ENCODE data around the gene GMCL2.

The GMCL2 gene

DNA sequence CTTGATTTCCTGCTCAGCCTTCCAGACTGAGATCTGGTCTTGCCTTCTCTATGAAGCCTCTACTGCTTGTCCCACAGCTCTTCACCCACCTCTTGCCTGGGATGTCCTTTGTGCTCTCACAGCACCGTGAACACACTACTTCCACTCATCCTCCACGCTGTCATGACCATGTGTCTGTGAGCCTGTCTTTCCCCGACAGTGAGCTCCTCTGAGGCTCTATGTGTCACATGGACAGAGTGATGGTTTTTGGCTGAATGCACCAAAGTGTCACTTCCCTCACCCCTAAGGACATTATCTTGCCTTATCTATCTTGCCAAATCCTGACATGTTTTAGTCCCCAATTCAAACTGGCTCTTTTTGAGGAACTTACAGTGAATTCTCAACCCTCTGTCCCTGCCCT is 34.1 kb upstream of the GMCL2 start:
- FAIRE-seq: no peak

DNA sequence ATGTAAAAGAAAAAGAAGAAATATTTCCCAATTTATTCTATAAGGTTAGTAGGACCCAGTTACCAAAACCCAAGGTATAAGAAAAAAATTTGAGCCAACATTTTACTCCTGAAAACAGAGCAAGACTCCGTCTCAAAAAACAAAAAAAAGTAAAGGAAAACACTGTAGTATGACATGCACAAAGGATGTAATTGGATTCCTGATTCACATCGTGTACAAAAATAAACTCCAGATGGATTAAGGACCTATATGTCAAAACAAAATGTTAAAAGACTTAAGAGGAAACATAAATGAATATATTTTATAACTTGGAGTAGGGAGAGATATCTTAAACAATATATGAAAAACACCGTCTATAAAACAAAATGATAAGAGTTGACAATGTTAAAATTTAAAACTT is 31.7 kb upstream of the GMCL2 start:
- no peak for FAIRE-seq

DNA sequence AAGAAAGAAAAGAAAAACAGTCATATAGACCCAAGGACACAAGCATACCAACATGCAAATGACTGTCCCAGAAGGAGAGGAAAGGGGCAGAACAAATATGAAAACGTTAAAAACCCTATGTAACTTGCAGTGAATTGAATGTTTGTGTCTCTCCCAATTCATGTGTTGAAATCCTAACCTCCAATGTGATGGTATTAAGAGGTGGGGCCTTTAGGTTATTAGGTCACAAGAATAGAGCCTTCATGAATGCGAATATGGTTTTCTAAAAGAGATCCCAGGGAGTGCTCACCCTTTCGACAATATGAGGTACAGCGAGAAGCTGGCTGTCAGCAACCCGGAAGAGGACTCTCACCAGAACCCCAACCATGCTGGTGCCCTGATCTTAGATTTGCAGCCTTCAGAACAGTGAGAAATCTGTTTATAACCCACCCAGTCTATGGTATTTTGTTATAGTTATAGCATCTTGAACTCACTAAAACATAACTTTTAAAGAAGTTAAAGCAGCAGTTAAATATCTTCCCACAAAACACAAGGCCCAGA is 31.1 kb upstream of the GMCL2 start:
- FAIRE-seq: no peak

DNA sequence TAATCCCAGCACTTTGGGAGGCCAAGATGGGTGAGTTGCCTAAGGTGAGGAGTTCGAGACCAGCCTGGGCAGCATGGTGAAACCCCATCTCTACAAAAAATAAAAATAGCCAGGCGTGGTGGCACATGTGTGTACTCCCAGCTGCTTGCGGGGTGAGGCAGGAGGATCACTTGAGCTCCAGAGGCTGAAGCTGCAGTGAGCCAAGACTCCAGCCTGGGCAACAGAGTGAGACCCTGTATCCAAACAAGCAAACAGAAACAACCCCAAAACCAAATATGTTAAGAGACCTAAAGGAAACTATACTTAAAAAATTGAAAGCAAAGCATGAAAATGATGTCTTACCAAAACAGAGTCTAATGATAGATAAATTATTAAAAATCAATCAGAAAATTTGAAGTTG is 29.6 kb upstream of the GMCL2 start:
- no peak for FAIRE-seq

DNA sequence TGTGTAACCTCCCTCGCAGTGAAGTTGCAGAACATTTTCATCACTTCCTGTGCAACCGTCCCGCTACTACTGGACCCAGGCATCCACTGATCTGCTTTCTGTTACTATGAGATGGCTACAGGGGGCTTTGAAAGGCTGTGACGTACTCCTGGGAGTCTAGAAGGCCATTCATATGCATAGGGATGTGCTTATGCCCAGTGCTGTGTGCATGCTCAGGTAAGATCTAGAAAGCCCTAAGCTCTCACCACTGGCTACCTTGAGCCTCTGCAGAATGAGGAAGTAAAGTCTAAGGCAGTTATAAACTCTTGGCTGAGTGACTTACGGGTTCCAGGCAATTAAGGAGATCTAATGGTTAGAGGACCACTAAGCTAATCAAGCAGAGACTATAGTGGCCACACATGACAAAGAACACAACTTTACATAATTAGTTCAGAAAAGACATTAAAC is 28.9 kb upstream of the GMCL2 start:
- no peak for FAIRE-seq

DNA sequence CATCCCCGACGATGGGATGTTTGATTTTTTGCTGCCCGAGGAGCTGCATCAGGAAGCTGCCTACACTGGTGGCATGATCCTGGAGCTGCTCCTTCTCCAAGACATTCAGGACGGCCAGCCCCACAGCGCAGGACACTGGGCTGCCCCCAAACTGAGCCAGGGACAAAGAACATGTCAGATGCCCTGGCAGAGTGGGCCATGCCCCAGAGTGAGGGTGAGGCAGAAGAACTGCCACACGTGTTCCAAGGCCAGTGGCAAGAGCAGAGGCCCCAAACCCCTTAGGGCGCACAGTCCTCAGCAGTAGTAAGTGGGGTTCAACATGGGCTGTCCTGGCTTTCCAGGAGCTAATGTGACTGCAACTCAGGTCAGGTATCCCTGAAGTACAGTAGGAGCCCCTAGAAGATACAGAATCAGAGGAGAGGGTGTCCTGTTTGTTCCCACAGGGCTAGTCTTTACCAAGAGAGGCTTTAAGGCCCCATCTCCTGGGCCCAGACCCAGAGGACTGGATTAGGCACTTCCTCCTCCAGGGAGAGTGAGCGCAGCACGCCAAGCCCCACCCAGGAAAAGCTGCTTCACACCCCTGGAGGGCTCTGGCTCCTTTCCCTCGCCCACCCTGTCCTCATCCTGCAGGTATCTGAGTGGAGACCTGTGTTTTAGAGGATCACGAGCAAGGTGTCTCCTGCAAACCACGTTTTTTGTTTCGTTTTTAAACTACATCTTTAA is 28.3 kb upstream of the GMCL2 start:
- no peak for FAIRE-seq

DNA sequence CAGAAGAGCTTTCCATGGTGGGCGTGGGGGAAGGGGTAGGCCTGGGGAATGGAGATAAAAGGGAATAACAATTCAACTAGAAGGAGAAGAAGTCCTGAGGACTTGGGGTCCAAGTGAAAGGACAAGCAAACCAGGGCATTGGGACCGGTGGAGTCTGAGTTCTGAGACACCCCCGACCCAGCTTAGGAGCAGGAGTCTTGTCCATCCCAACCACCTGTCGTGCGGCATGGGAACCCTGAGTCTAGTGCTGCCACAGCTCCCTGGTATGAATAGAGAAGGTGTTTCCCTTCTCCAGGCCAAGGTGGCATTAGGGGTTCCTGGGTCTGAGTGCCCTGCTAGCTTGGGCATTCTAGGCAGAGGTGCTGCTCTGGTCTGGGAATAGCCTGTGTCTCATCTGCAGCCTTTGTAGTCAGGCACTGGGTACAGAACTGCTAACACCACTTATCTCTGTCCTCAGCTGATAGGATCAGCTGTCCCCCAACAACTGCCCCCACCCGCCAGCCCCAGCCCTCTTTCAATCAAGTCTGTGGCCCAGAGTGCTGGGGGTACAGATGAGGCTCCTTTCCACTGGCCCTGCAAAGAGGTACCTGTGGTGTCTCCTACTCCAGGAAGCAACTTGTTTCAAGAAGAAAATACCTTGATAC is 27.1 kb upstream of the GMCL2 start:
- no peak for FAIRE-seq

DNA sequence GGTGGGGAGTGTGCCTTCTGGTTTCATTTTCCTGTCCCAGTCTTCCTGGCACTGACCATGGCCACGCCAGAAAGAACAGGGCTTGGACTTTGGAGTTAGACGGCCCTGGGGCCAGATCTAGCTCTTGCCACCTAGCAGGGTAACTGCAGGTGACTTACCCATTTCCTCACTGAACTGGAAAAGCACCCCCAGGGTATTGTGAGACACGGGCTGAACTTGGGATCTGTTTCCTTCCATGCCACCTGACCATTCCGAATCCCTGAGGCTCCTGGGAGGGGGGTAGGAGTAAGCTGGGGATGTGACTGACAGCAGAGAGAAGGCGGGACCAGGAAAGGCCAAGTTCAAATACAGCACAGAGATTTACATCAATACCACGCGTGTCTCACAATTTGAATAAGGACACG is 26.6 kb upstream of the GMCL2 start:
- FAIRE-seq: no peak

DNA sequence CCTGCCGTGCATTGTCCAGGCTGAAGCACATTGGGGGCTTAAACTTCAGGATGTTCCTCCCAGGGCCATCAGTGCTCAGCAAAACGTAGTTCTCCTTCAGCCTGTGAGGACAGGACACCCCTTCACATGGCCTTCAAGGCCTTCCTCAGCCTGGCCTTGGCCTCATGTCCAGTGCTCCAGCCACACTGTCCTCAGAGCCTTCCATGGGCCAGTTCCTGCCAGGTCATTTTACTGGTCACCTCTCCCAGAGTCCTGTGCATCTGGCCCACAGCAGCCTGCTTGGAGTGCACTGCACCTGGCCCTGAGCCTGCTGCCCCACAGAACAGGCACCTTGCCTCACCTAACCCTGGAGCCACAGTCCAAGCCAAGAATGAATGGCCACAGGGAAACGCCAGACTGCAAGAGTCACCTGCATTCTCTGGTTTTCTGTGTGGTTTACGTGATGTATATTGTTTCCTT is 25.9 kb upstream of the GMCL2 start:
- FAIRE-seq: no peak

DNA sequence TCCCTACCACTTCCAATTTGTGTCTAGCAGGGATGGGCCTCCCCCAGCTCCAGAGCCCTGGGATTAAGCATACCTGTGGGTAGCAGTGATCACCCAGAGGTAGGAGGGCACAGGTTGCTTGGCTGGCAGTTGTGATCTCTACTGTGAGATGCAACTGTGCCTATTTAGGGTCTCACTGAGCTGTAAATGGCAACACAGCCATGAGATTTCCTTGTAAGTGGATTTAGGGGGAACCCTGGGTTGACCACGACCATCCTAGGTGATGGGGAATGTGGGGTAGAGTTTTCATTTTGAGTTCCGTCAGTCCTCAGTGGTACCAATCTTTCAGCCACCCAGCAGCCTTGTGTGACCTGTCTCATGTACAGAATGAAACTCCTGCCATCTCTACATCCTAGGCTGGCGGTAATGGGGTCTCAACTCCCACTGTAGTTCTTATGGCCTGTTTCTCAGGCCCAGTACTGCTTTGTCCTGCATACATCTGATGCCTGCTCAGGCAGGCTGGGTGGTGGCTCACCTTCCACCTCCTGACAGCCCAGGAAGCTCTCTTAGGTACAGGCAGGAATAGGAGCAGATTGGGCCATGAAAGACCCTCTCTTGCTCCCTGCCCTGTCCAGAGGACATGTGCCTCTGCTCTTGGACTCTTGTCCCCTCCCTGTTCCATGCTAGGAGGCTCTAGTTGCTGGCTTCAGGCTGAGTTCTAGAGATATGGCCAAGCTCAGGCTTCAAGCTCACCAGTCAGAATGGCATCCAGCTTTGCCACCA is 25.3 kb upstream of the GMCL2 start:
- FAIRE-seq: no peak

DNA sequence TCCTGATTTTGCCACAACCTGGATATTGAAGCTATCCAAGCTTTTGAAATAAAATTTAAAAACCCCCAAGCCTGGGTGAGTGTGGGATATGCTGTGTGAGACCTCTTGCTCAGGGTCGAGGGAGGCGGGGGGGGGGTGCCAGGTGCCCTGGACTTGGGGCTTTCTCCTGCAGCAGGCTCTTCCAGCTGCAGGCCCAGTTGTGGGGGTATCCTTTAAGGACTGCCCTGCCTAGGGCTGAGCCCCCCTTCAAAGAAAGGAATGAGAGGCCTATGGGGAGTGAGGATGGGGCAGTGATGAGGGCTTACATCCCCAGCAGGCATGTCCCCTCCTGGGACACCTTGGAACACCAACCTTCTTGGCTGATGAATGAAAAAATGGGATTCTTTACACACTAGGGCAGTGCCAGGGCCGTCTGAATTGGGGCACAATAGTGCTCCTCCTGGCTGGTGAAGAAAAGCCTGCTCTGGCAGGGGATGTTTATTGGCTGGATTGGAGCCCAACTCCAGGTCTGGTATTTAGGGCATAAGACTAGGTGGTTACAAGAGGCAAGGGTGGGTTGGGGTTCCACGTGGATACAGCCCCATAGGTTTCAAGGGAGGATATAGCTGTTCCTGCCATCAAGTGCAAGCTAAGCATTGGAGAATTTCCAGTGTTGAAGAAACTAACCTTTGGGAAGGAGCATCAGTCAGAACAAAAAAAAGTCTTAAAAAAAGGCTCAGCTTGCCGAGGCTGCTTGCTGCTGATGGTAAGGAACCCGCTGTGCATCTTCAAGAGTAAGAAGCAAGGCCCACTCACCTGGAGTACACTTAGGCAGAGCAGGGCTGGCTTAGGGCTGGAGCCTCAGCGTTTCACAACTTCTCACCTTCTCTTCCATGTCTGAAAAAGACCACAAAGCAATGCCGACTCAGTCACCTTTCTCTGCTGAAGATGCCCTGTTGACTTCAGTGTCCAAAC is 24.2 kb upstream of the GMCL2 start:
- FAIRE-seq: no peak

DNA sequence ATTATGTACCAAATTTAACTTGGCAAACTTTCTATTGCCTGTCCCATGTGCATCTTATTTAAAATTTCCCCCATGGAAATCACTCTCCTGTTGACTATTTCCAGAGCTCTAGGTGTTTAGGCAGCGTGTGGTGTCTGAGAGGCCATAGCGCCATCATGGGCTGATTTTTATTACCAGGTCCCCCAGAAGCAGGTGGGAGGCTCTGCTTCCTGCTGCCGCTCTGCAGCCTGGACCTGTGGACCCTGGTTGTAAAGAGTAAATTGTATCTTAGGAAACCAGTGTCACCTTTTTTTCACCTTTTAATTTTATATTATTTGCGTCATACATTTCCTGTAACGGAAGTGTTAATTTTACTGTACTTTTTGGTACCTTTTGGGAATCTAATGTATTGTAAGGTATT is 23.5 kb upstream of the GMCL2 start:
- no peak for FAIRE-seq

DNA sequence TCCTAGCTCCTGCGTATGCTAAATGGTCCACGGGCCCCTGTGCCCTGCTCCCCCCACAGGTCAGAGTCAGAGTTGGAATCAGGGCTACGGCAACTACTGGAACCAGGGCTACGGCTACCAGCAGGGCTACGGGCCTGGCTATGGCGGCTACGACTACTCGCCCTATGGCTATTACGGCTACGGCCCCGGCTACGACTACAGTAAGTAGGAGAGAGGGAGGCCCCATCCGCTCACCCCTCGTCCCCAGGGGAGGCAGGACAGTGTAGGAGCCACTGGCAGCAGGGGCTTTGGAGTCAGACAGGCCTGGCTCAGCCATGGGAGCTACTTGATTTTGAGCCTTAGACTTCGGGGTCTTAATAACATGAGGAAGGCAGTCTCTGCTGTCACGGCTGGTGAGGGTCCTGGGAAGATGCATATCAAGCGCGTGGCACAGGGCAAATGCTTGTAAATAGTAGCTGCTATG is 22.9 kb upstream of the GMCL2 start:
- no peak for FAIRE-seq

DNA sequence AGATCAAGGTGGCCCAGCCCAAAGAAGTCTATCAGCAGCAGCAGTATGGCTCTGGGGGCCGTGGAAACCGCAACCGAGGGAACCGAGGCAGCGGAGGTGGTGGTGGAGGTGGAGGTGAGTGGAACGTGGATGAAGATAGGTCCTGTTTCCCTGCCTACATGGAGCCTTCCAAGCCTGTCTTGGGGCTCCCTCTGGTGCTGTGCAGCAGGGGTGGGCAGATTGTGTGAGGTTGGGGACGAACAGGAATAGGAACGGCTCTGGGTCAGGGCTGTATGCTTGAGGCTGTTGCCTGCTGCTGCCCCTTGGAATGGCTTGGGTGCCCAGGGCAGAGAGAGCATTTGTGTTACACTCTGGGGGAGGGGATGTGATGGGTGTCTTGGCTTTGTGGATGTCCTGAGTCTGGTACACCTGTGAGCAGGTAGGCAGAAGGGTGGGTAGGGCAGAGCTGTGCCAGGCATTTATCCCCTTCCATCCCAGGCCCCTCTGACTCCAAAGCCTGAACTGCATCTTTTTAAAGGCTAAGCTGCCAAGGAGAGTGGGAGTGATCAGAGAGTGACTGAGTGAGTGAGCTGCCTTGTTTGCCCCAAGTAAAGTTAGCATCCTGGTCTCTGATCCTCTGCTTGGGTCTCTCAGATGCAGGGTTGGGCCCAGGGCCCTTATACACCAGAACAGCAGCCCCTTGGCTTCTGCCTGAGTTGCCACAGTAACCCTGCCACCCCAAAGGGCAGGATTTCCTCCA is 22.3 kb upstream of the GMCL2 start:
- no peak for FAIRE-seq

DNA sequence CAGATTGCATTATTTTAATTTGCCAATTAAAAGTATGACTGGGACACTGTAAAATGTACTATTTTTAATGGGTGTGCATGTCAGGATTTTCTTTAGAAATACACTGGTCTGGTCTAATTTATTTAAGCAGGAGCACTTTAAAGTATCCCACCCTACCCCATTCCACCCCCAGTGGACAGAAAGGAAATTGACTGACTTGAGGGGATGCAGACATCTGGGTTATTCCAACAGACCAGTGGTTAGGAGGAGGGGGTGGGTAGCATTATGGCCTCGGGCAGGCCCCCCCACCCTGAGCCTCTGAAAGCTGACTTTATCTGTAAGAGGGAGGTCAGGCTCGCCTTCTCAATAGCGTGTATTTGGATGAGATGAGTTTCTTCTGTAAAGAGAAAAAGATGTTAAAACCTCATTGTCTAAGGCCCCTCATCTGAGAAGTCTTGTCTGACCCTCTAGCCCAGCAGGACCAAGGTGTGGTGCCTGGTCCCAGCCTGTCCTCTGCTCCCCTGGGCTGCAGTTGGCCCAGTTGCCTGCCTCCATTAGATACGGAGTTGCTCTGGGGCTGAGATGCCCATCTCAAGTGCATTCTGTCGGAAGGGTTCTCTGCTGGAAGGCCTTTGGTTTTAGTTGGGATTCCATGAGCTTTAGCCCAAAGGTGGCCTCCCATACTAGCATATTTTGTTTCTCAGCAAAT is 21.5 kb upstream of the GMCL2 start:
- no peak for FAIRE-seq

DNA sequence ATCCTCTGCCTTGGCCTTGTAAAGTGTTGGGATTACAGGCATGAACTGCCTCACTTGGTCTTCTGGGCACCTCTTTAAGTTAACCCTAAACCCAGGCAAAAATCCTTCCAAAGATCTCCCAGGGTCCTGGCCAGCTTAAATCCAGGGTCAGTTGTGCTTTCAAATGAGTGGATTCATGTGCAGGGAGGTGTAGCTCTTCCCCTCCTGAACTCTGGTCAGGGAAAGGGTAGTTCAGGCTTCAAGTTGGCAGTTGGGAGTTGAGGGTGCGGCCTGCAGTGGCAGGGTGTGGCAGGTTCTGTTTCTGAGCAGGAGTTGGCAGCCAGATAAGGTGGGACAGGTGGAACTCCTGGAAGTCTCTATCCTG is 20.7 kb upstream of the GMCL2 start:
- FAIRE-seq: no peak

DNA sequence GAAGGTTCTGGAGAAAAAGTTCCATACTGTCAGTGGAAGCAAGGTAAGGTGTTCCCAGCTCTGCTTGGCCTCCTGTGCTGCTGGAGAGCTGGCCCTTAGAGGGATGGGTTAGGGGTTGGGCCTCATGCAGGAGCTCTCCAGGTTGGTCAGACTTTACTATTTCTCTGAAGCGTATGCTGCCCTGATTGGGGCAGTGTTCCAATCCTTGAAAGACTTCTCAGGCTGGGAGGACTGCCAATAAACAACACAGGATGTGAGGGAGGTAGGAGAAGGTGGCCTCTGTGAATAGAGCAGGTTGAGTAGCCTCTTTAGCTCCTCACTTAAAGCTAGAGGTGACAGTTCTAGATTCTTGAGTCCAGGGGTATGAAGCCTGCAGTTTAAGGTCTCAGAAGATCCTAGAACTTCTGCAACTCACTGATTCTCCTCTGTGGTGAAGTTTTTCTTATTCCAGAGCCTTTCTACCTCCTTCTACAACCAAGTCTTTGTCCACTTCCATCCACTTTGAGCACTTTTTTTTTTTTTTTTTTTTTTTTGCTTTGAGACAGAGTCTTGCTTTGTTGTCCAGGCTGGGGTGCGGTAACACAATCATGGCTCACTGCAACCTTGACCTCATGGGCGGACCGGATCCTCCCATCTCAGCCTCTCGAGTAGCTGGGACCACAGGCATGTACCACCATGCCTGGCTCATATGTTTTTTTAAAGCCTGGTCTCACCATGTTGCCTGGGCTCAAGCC is 20.2 kb upstream of the GMCL2 start:
- no peak for FAIRE-seq

DNA sequence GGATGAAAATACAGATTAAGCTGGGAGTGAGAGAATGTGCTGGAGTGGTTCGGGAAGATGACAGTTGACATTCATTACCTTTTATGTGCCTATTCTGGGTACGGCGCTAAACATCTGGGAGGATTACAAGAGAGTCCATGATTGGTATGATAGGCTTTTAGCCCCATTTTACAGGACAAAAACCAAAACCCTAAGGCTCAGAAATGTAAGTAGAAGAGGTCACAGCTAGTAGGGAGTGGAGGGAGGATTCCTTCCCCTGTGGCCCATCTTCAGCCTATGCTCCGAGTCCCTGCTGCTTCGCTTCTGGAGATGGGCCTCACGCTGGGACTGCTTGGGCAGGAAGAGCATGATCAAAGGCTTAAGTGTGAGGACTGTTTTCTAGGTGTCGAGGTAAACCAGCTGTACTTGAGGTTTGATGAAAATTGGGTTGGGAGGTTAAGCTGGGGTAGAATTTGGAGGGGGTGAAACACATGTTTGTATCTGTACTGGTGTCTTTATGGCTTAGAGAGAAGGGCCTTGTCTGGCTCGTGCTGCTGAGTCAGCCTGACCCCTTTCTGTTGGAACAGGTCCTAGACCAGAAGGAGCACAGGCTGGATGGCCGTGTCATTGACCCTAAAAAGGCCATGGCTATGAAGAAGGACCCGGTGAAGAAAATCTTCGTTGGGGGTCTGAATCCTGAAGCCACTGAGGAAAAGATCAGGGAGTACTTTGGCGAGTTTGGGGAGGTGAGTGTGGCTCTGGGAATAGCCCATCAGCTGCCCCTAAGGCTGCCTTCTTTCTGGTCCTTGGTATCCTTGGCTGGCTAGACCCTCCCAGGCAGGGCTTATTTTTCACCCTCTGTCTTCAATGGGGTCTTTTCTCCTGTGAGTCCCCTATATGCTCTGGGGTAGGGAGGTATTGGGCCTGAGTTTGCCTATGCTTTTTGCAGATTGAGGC is 19.3 kb upstream of the GMCL2 start:
- no peak for FAIRE-seq

DNA sequence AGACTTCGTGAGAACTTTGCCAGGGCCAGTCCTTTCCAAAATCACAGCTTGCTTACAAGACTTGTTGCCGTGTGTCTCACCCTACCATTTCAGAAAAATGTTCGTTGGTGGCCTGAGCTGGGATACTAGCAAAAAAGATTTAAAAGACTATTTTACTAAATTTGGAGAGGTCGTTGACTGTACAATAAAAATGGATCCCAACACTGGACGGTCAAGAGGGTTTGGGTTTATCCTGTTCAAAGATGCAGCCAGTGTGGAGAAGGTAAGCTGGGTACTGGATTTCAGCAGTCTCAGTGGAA is 18.5 kb upstream of the GMCL2 start:
- FAIRE-seq: no peak
